Measurements from ENCODE around the gene CLCN3.
"Not testable (repeated sequence)": the region's sequence is repeated elsewhere in the genome, so short reads cannot be mapped to it uniquely, and the experiment has no call there.

The CLCN3 gene

GRCh38 chr4:169619958-169620879, at the start of gene CLCN3:
Gene CLCN3, plus strand, starts transcription at chr4:169620578. Its CDS starts 15,351 bp downstream, at chr4:169635929.
- peak within 1 kb of the TSS; percentile 74 for H3K4me3 ChIP-seq (ENCODE audit: low read depth, low read length)

GRCh38 chr4:169571012-169571411, 49.4 kb upstream of the CLCN3 start:
- DNase-seq (ENCODE audit: low read depth): not testable (repeated sequence)

More at GRCh38 chr4:169619958-169620879, at the start of gene CLCN3:
- TF ChIP-seq CTCF (IDR thresholded peaks at IDR 0.05; ENCODE audit: control insufficient read depth, extremely low read depth, insufficient read depth): peak; percentile 20; the same call in 1 of the 2 replicates
- peak; percentile 97 for DNase-seq (ENCODE audit: low read depth)

GRCh38 chr4:169571435-169571834, 48.9 kb upstream of the CLCN3 start:
- no peak for TF ChIP-seq CTCF (IDR thresholded peaks at IDR 0.05; ENCODE audit: control insufficient read depth, extremely low read depth, insufficient read depth)

More at GRCh38 chr4:169571012-169571411, 49.4 kb upstream of the CLCN3 start:
- H3K4me3 ChIP-seq (ENCODE audit: low read depth, low read length): not testable (repeated sequence)

GRCh38 chr4:169573889-169574288, 46.5 kb upstream of the CLCN3 start:
- DNase-seq (ENCODE audit: low read depth): no peak
- TF ChIP-seq CTCF (IDR thresholded peaks at IDR 0.05; ENCODE audit: control insufficient read depth, extremely low read depth, insufficient read depth): no peak
- H3K4me3 ChIP-seq (ENCODE audit: low read depth, low read length): no peak overlapping the region

More at GRCh38 chr4:169571435-169571834, 48.9 kb upstream of the CLCN3 start:
- no peak overlapping the region for H3K4me3 ChIP-seq (ENCODE audit: low read depth, low read length)
- no peak for DNase-seq (ENCODE audit: low read depth)

- H3K4me3 ChIP-seq (ENCODE audit: low read depth, low read length): no peak overlapping the region
- DNase-seq (ENCODE audit: low read depth): no peak
- TF ChIP-seq CTCF (IDR thresholded peaks at IDR 0.05; ENCODE audit: control insufficient read depth, extremely low read depth, insufficient read depth): no peak
These were observed 38.2 kb upstream of the CLCN3 start for GRCh38 chr4:169582203-169582602.

GRCh38 chr4:169582706-169583105, 37.7 kb upstream of the CLCN3 start:
- TF ChIP-seq CTCF (IDR thresholded peaks at IDR 0.05; ENCODE audit: control insufficient read depth, extremely low read depth, insufficient read depth): no peak
- DNase-seq (ENCODE audit: low read depth): no peak
- no peak overlapping the region for H3K4me3 ChIP-seq (ENCODE audit: low read depth, low read length)

GRCh38 chr4:169583563-169583962, 36.8 kb upstream of the CLCN3 start:
- DNase-seq (ENCODE audit: low read depth): no peak
- TF ChIP-seq CTCF (IDR thresholded peaks at IDR 0.05; ENCODE audit: control insufficient read depth, extremely low read depth, insufficient read depth): no peak
- H3K4me3 ChIP-seq (ENCODE audit: low read depth, low read length): no peak overlapping the region
